GM12873 (cell line): ENCODE data around the gene TTC23.

Experiments used
- CTCF ChIP-seq: IDR thresholded peaks from 2 replicates; pipeline ENCODE4 v1.5.1; 2012; ENCODE audit warnings: low read depth, mild to moderate bottlenecking, moderate library complexity, low read length, control low read depth; ENCODE audit not compliant: insufficient read depth; ENCODE audit errors: missing control alignments

The TTC23 gene

GRCh38 chr15:99123713-99124451 lies 125.5 kb downstream of the TTC23 start:
- no peak for TF ChIP-seq CTCF

DNA sequence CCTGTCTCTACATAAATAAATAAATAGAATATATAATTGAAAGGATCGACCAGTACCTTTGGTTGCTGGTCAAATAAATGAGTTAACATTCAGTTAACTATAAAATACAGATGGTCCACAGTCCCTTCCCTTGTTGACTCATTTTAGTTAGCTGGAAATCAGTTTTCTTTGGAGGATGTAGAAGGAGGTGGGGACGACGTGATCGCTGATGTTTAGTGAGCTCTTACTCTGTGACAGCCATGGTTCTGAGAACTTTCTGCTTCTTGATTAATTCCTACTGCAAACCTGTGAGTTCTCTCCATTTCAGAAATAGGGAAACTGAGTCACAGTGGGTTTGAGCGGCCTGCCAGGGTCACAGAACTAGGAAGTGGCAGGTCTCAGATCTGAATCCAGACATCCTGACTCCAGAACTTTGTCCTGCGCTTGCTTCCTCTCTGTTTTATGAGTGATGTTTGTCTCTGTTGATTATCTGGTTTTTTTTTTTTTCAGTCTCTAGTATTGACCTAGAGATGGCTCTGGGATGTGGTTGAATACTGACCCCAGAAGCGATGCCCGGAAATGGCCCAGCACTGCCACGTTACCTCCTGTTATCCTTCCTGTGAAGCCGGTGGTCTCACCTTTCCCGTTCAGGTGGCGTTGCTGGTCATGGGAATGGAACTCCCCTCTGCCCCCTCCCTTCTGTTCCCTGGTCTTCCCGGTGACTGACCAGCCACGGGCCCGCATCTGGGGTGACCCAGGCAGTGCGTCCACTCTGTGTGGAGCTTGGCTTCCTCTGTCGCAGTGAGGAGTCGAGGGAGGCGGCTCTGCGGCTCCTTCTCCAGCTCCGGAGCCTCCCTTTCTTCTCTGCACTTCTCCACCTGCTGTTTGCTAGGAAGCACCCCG lies 126.3 kb downstream of the TTC23 start:
- TF ChIP-seq CTCF = no peak

DNA sequence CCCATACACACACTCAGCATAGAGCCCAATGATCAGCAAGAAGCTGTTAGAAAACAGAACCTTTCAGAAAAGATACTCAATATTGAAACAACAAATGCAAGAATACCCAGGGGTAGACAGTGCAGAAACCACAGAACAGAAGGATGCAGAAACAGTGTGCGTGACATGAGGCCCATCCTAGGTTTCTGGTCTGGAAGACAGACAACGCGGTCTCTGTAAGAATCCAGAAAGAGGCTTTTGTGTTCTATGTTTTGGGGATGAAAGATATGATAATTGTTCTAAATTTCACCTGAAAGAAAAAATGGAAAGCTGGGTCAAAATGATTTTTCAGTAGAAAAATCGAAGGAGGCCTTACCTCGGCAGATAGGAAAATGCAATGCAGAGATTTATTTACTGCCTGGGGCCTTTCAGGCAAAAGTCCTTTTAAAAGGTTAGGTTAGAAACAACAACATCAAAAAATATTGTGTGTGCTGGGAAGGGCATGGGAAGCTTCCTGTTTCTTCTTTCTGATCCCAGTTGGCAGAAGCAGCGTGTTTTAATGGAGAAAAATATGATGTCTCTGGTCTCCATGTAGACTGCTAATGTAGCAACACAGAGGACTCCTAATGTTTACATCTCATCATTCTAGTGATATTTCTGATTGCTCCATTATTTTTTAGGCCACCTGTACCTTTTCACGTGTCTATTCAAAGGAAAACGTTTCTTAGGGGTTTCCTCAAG lies 127.5 kb downstream of the TTC23 start:
- no peak for TF ChIP-seq CTCF

DNA sequence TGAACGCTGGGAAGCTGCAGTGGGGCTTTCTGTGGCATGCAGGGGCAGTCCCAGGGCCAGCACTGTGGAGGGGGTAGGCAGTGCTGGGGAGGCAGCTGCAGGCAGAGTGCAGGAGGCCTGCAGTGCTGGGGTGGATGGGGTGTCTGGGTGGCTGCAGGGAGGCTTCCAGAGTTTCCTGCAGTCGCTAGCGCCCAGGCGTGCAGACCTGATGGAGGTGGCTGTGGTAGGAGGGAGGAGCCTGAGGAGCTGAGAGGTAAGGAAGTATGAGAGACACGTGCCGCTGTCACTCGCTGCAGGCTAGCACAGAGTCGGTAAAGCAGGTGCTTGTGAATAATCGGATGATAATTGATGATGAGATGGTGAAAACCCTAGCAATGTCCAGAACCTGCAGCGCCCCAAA lies 128.2 kb downstream of the TTC23 start:
- TF ChIP-seq CTCF = no peak

GRCh38 chr15:99120050-99120777 lies 129.2 kb downstream of the TTC23 start:
- TF ChIP-seq CTCF = no peak

DNA sequence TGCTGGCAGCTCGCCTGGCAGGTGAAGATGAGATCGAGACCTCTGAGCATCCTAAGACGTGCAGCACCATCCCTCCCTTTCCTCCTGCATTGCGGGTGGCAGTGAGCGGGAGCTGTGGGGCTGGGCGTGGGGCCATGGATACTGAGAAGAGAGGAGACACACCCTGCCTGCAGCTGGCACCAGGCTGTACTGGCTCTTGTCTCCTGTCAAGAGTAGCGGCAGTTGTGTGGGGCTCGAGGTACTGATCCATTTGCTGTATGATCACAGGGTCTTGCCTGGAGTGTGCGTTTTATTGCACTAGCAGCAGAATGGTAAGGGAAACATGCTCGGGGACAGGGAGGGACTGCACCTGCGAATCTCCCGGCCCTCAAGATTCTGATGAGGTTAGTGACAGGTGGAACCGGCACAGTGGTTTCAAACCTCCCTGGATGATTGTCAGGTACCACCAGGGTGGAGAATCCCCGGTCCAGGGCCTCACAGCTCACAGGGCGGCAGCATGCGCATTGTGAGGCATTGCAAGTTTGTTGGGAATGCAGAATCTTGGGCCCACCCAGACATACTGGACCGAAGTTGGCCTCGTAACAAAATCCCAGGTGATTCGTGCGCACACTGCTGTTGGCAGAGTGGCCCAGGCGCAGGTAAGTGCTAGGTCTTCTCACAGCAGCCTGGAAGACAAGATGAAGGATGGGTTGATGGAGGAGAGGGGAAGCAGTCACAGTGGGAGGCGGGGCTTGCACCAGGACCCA lies 130.4 kb downstream of the TTC23 start:
- TF ChIP-seq CTCF = no peak
